Thymus (tissue), 11 donors: ENCODE measurements around the gene C3orf52. TPM values are rescaled to one million over a fixed set of nuclear protein-coding genes. Genes with fewer than 3 reads are reported as not detected.

Source experiments
- DNase-seq, 9 donors: peaks; one replicate each; pipeline ENCODE4 v3.0.0-alpha.2; 2013; ENCODE audit warnings: low spot score in 9 of 9, low read depth in 6 of 9, missing footprints in 1 of 9
- H3K27ac ChIP-seq, 2 donors: one replicate each; pipeline ENCODE4 v1.5.1; 2013; ENCODE audit warnings: control low read depth in 1 of 2, low read depth in 1 of 2, low read length in 1 of 2, mild to moderate bottlenecking in 1 of 2, moderate library complexity in 1 of 2
- H3K27me3 ChIP-seq, 2 donors: one replicate each; pipeline ENCODE4 v1.5.1; 2013; ENCODE audit warnings: low read length in 1 of 2; ENCODE audit not compliant: control insufficient read depth in 2 of 2, insufficient read depth in 1 of 2
- H3K36me3 ChIP-seq, 2 donors: one replicate each; pipeline ENCODE4 v1.5.1; 2013; ENCODE audit warnings: low read length in 1 of 2, mild to moderate bottlenecking in 1 of 2, moderate library complexity in 1 of 2; ENCODE audit not compliant: control insufficient read depth in 2 of 2, insufficient read depth in 2 of 2
- H3K4me1 ChIP-seq, 2 donors: one replicate each; pipeline ENCODE4 v1.5.1; 2013; ENCODE audit warnings: low read length in 2 of 2; ENCODE audit not compliant: control insufficient read depth in 2 of 2, insufficient read depth in 2 of 2
- H3K4me3 ChIP-seq, 2 donors: one replicate each; pipeline ENCODE4 v1.5.1; 2013; ENCODE audit warnings: low read length in 2 of 2, control low read depth in 1 of 2, mild to moderate bottlenecking in 1 of 2
- H3K9me3 ChIP-seq, 2 donors: one replicate each; pipeline ENCODE4 v1.5.1; 2013; ENCODE audit warnings: low read length in 1 of 2, mild to moderate bottlenecking in 1 of 2; ENCODE audit not compliant: control insufficient read depth in 2 of 2, insufficient read depth in 1 of 2
- WGBS: extraction: QIAGEN DNeasy Blood & Tissue Kit; methylation state at CpG from one replicate; pipeline ENCODE4 v1.1.7; 2013; 5-methylcytosine and 5-hydroxymethylcytosine counted together
- polyA plus RNA-seq: library from polyadenylated mRNA; stranded (reverse); fragments of 200-250 nt; gene quantifications from one replicate; pipeline ENCODE4 v1.2.3, GENCODE V29; 2013
- total RNA-seq: library from RNA; stranded (reverse); fragments of 120-200 nt; gene quantifications from one replicate; pipeline ENCODE4 v1.2.4, GENCODE V29; 2013
- donor health status: healthy.

The C3orf52 gene
- total and polyA plus RNA-seq, 2 donors: 5.8 to 9.9 TPM

DNA sequence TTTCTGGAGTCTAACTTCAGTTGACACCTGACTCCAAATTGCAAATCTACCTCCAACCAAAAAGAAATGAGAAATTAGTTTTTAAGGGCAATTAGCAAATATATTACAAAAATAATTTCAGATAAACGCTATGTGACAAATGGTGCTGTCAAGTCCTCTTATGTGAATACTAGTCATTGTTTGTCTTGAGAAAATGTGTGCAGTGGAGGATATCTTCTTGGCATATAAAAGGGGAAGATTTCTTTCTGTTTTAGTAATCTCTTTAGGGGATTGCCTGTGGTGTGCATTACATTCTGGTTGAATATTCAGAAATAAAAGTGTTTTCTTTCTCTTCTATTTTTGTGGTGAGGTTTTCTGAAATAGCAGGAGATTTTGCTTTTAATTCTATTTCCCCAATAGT lies 49.9 kb downstream of the C3orf52 start:
- 90% methylated on average over 1 of the region's 1 CpG for WGBS
- Histone ChIP-seq H3K4me3 (no peak overlapping the region), H3K9me3 (no peaks in the 10 kb centered on the region), H3K4me1 (peaks cover 33 to 43% of the 10 kb centered on the region in 2 donors), H3K27ac (no peak overlapping the region), H3K36me3 (no peaks in the 10 kb centered on the region), H3K27me3 (no peaks in the 10 kb centered on the region)
- DNase-seq: peak in 1 of 9 donors; percentile 24

DNA sequence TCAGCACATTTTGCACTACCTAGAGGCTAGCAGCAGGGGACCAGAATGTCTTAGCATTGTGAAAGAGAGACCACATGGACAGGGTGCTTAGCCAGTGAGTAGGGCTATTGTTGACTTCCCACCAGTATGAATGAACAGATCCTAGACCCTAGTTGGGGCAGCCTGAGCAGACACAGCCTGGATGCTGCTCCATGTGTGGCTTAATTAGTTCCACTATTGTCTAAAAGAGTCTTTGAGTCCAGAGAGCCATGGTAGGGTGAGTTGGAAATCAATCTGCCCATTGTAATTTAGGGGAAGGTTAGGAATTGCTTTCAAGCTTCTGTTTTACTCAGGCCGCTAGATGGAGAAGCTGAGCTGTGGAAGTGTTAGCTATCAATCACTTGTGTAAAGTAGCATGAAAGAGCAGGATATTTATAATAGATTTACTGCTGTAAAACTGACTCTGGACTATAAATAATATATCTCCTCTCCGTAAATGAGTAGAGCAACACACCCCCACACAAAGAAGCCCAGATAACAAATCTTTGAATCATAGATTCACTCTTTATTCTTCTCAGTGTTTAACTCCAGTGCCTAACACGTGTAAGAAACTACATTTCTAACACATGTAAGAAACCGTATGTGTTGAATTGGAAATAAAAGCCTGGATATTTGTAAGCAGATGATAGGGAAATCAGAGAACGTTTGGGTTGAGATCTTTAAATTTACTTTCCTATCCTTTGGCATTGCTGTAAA lies 50.9 kb downstream of the C3orf52 start:
- no peaks in the 10 kb centered on the region for H3K27me3 ChIP-seq
- WGBS: 48% methylated on average over 5 of the region's 5 CpGs
- DNase-seq: peak in 3 of 9 donors; percentile 45 to 83 (median 65)
- no peaks in the 10 kb centered on the region for H3K9me3 ChIP-seq
- peaks cover 32 to 36% of the 10 kb centered on the region in 2 donors for H3K4me1 ChIP-seq
- no peak overlapping the region for H3K4me3 ChIP-seq
- H3K27ac ChIP-seq: peak overlapping the region in 1 of 2 donors; percentile 12
- no peaks in the 10 kb centered on the region for H3K36me3 ChIP-seq

DNA sequence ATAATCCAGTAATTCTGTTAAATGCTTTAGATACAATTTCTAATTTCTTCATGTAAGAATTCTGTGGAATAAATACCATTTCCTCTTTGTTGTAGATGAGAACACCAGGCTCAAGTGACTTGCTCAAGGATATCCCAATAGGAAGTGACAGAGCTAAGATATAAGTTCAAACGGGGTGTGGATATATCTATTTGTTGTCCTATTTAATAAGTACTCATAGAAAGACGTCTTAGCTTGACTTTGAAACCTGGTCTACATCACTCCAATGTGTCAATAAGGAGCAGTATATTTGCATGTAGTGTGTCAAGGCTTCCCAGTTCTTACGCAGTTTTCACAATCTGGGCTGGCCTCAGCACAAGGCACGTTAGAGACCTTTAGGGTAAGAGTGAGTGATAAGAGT lies 51.6 kb downstream of the C3orf52 start:
- WGBS: 72% methylated on average over 4 of the region's 4 CpGs
- H3K4me1 ChIP-seq: peaks cover 30 to 31% of the 10 kb centered on the region in 2 donors
- no peaks in the 10 kb centered on the region for H3K9me3 ChIP-seq
- no peaks in the 10 kb centered on the region for H3K36me3 ChIP-seq
- H3K27me3 ChIP-seq: no peaks in the 10 kb centered on the region
- H3K4me3 ChIP-seq: no peak overlapping the region
- no peak for DNase-seq
- no peak overlapping the region for H3K27ac ChIP-seq

DNA sequence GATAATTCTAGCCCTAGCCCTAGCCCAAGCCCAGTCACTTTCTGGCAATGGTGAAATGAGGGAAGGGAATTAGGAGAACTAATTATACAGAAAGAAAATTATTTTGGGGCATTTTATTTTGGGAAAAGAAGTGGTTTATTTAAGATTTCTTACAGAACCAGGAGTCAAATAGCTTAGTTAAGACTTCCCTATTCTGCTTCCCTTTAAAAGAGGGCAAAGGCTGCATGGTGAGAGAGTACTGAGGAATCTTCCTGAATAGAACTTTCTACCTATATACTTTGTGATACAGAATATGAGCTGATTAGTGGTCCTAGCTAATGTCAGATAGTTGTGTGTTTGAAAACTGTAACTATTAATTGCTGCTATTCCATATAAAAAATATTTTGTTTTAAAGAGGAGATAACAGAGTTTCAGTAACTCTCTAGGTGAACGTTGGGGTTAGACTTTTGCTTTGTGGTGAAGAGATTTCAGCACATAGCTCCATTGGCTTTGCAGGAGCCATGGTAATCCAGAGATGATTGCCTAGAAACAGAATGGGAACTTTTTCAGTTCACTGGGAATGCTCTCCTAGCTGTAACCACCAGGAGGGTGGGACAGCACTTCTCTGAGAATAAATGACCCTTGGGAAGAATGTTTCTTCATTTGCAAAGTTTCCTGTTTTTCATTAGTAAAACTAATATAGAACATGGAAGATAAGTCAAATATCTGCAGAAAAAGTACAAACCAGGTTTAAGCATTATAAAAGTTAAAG lies 52.2 kb downstream of the C3orf52 start:
- H3K36me3 ChIP-seq: no peaks in the 10 kb centered on the region
- WGBS: 79% methylated on average over 1 of the region's 1 CpG
- H3K4me3 ChIP-seq: no peak overlapping the region
- H3K27ac ChIP-seq: no peak overlapping the region
- peaks cover 24 to 25% of the 10 kb centered on the region in 2 donors for H3K4me1 ChIP-seq
- DNase-seq: no peak
- H3K9me3 ChIP-seq: no peaks in the 10 kb centered on the region
- H3K27me3 ChIP-seq: no peaks in the 10 kb centered on the region

DNA sequence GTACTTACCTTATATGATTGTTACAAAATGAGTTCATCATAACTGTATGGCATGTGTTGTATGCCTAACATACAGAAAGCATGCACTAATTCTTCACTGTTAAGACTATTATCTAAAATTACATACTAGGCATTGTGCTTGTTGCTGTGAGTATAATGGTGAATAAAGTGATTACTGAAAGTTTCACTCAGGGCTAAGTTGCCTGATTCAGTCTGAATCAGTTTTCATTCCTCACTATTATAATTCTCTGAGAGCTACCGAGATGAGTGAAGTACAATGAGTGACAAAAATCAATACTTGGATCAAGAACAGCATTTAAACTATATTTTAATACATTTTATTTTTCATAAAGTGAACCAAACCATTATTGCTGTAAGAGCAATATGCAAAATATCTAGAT lies 54.4 kb downstream of the C3orf52 start:
- no peak for DNase-seq
- H3K27me3 ChIP-seq: no peaks in the 10 kb centered on the region
- no peaks in the 10 kb centered on the region for H3K36me3 ChIP-seq
- H3K4me3 ChIP-seq: no peak overlapping the region
- no peak overlapping the region for H3K27ac ChIP-seq
- WGBS: 98% methylated on average over 1 of the region's 1 CpG
- peaks cover 5 to 7% of the 10 kb centered on the region in 2 donors for H3K4me1 ChIP-seq
- H3K9me3 ChIP-seq: no peaks in the 10 kb centered on the region

DNA sequence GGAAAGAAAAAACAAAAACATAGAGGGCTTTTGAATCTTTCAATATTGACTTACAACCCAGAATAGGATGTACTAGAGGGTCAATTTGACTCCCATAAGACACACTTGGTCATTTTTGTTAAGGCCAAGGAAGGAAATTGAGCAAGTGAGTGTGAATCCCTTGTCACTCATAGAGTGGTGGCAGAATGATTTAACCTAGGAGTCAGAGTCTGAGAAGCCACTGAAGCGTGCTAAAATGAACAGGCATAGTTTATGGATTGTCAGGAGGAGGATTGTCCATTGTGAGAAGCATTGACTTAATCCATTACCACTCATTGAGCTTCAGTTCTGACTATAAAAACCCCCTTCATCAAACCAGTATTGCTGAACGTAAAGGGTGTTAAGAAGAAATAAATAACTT lies 55.1 kb downstream of the C3orf52 start:
- no peak for DNase-seq
- WGBS: 95% methylated on average over 2 of the region's 2 CpGs
- H3K4me3 ChIP-seq: no peak overlapping the region
- H3K27me3 ChIP-seq: no peaks in the 10 kb centered on the region
- H3K36me3 ChIP-seq: no peaks in the 10 kb centered on the region
- H3K4me1 ChIP-seq: peaks cover 5 to 6% of the 10 kb centered on the region in 2 donors
- H3K9me3 ChIP-seq: no peaks in the 10 kb centered on the region
- H3K27ac ChIP-seq: no peak overlapping the region

DNA sequence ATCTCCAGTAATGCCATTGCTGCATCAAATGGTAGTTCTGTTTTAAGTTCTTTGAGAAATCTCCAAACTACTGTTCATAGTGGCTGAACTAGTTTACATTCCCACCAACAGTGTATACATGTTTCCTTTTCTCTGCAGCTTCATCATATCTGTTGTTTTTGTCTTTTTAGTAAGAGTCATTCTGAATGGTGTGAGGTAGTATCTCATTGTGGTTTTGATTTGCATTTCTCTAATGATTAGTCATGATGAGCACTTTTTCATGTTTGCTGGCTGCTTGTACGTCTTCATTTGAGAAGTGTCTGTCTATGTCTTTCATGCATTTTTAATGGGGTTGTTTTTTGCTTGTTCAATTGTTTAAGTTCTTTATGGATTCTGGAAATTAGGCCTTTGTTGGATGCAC lies 57.1 kb downstream of the C3orf52 start:
- DNase-seq: no peak
- 97% methylated on average over 1 of the region's 1 CpG for WGBS
- H3K36me3 ChIP-seq: no peaks in the 10 kb centered on the region

DNA sequence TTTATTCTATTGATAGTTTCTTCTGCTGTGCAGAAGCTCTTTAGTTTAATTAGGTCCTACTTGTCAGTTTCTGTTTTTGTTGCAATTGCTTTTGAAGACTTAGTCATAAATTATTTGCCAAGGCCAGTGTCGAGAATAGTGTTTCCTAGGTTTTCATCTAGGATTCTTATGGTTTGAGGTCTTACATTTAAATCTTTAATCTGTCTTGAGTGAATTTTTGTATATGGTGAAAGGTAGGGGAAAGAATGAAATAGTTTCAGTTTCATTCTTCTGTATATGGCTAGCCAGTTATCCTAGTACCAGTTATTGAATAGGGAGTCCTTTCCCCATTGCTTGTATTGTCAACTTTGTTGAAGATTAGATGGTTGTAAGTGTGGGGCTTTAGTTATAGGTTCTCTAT lies 57.5 kb downstream of the C3orf52 start:
- Histone ChIP-seq H3K27me3 (no peaks in the 10 kb centered on the region), H3K4me1 (no peaks in the 10 kb centered on the region), H3K4me3 (no peak overlapping the region), H3K9me3 (peaks cover 0 to 3% of the 10 kb centered on the region in 2 donors), H3K36me3 (no peaks in the 10 kb centered on the region), H3K27ac (no peak overlapping the region)
- 69% methylated on average over 1 of the region's 1 CpG for WGBS
- no peak for DNase-seq

More for the DNA sequence above, 57.1 kb downstream of the C3orf52 start:
- no peaks in the 10 kb centered on the region for H3K9me3 ChIP-seq
- no peak overlapping the region for H3K4me3 ChIP-seq
- H3K27me3 ChIP-seq: no peaks in the 10 kb centered on the region
- no peaks in the 10 kb centered on the region for H3K4me1 ChIP-seq
- H3K27ac ChIP-seq: no peak overlapping the region

DNA sequence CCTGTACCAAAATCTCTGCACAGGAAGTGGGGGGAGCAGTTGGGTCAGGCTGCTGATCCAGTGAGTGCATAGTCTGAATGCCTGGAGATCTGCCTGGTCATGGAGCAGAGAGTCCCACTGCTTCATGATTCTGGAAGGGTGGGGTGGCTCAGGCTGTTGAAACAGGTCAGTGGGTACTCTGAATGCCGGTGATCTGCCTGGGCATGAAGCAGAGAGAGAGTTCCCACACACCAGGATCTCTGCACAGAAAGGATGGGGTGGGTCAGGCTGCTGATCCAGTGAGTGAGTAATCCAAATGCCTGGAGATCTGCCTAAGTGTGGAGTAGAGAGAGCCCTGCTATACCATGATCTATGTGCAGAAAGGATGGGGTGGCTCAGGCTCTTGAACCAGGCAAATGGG lies 62.9 kb downstream of the C3orf52 start:
- Histone ChIP-seq H3K4me1 (no peaks in the 10 kb centered on the region), H3K27me3 (no peaks in the 10 kb centered on the region), H3K36me3 (no peaks in the 10 kb centered on the region), H3K4me3 (no peak overlapping the region), H3K9me3 (peaks cover 0 to 15% of the 10 kb centered on the region in 2 donors), H3K27ac (no peak overlapping the region)
- no peak for DNase-seq
- WGBS: 98% methylated on average over 1 of the region's 1 CpG
